Mesenchymal stem cell (in vitro differentiated cells and primary cell): ENCODE results near the gene S100A16.

ENCODE experiments used
- DNase-seq: peaks from one replicate; pipeline ENCODE4 v3.0.0-alpha.2; 2013
- H2AFZ ChIP-seq: one replicate; pipeline ENCODE4 v1.6.1; 2013; ENCODE audit warnings: low read depth, mild to moderate bottlenecking, control low read depth, inconsistent platforms, low read length, moderate library complexity
- H2AK5ac ChIP-seq: 2 replicates; pipeline ENCODE4 v1.6.1; 2013; ENCODE audit warnings: low read length, moderate library complexity, mild to moderate bottlenecking, inconsistent platforms; ENCODE audit not compliant: severe bottlenecking
- H2BK120ac ChIP-seq: one replicate; pipeline ENCODE4 v1.6.1; 2013; ENCODE audit warnings: low read depth, mild to moderate bottlenecking, inconsistent platforms, low read length, moderate library complexity
- H2BK12ac ChIP-seq, 2 experiments: one replicate each; pipeline ENCODE4 v1.6.1; 2013; ENCODE audit warnings: inconsistent platforms in 2 of 2, low read length in 2 of 2, mild to moderate bottlenecking in 2 of 2, moderate library complexity in 2 of 2, control low read depth in 1 of 2
- H2BK15ac ChIP-seq: one replicate; pipeline ENCODE4 v1.6.1; 2013; ENCODE audit warnings: mild to moderate bottlenecking, low read depth, inconsistent platforms; ENCODE audit not compliant: poor library complexity, severe bottlenecking
- H2BK5ac ChIP-seq: 2 replicates; pipeline ENCODE4 v1.6.1; 2013; ENCODE audit warnings: low read depth, mild to moderate bottlenecking, low read length, control low read depth, inconsistent platforms; ENCODE audit not compliant: poor library complexity, severe bottlenecking
- H3K14ac ChIP-seq, 2 experiments: one replicate each; pipeline ENCODE4 v1.6.1; 2013; ENCODE audit warnings: inconsistent platforms in 2 of 2, low read length in 2 of 2, control low read depth in 1 of 2, mild to moderate bottlenecking in 1 of 2, moderate library complexity in 1 of 2
- H3K18ac ChIP-seq, 2 experiments: one replicate each; pipeline ENCODE4 v1.6.1; 2013; ENCODE audit warnings: inconsistent platforms in 2 of 2, low read length in 2 of 2, control low read depth in 1 of 2, low read depth in 1 of 2, mild to moderate bottlenecking in 1 of 2
- H3K23ac ChIP-seq, 2 experiments: one replicate each; pipeline ENCODE4 v1.6.1; 2013; ENCODE audit warnings: inconsistent platforms in 2 of 2, low read length in 2 of 2, mild to moderate bottlenecking in 2 of 2, moderate library complexity in 2 of 2, control low read depth in 1 of 2
- H3K27ac ChIP-seq: 2 replicates; pipeline ENCODE4 v1.5.1; 2013; ENCODE audit warnings: mild to moderate bottlenecking, moderate library complexity, low read length, control low read depth, inconsistent platforms; ENCODE audit not compliant: poor library complexity, severe bottlenecking
- H3K27me3 ChIP-seq, 2 experiments: 2 replicates each; pipeline versions ENCODE4 v1.6.1 to v1.7.0; 2013; ENCODE audit warnings: low read length in 2 of 2, mild to moderate bottlenecking in 2 of 2, moderate library complexity in 2 of 2, control low read depth in 1 of 2, inconsistent platforms in 1 of 2; ENCODE audit not compliant: control insufficient read depth in 1 of 2, insufficient read depth in 1 of 2
- H3K36me3 ChIP-seq, 2 experiments: 2 replicates each; pipeline versions ENCODE4 v1.6.1 to v1.7.0; 2013; ENCODE audit warnings: low read length in 2 of 2, control low read depth in 1 of 2, inconsistent platforms in 1 of 2, low read depth in 1 of 2, mild to moderate bottlenecking in 1 of 2; ENCODE audit not compliant: insufficient read depth in 2 of 2, control insufficient read depth in 1 of 2
- H3K4ac ChIP-seq, 2 experiments: one replicate each; pipeline ENCODE4 v1.6.1; 2013; ENCODE audit warnings: inconsistent platforms in 2 of 2, low read length in 2 of 2, mild to moderate bottlenecking in 2 of 2, moderate library complexity in 2 of 2, control low read depth in 1 of 2, low read depth in 1 of 2
- H3K4me1 ChIP-seq: 2 replicates; pipeline ENCODE4 v1.6.1; 2013; ENCODE audit warnings: low read depth, low read length, control low read depth; ENCODE audit not compliant: control insufficient read depth, insufficient read depth
- H3K4me2 ChIP-seq: 2 replicates; pipeline ENCODE4 v1.6.1; 2013; ENCODE audit warnings: low read length, mild to moderate bottlenecking, inconsistent platforms; ENCODE audit not compliant: poor library complexity, severe bottlenecking
- H3K4me3 ChIP-seq, 2 experiments: 2 replicates each; pipeline versions ENCODE4 v1.5.1 to v1.7.0; 2013; ENCODE audit warnings: low read length in 2 of 2, mild to moderate bottlenecking in 2 of 2, control low read depth in 1 of 2, low read depth in 1 of 2; ENCODE audit not compliant: insufficient read depth in 1 of 2
- H3K79me1 ChIP-seq: replicated peaks from 2 replicates; pipeline ENCODE4 v1.6.1; 2013; ENCODE audit warnings: mild to moderate bottlenecking, control low read depth, low read length, inconsistent platforms; ENCODE audit not compliant: poor library complexity, severe bottlenecking
- H3K9ac ChIP-seq: 2 replicates; pipeline ENCODE4 v1.7.0; 2013; ENCODE audit warnings: mild to moderate bottlenecking, low read length, moderate library complexity
- H3K9me3 ChIP-seq: 2 replicates; pipeline ENCODE4 v1.7.0; 2013; ENCODE audit warnings: mild to moderate bottlenecking, low read length; ENCODE audit not compliant: control insufficient read depth
- H4K8ac ChIP-seq: one replicate; pipeline ENCODE4 v1.6.1; 2013; ENCODE audit warnings: inconsistent platforms, mild to moderate bottlenecking, low read length, moderate library complexity
- H4K91ac ChIP-seq: one replicate; pipeline ENCODE4 v1.6.1; 2013; ENCODE audit warnings: mild to moderate bottlenecking, low read length, inconsistent platforms
- WGBS: methylation state at CpG from one replicate; pipeline ENCODE4 v1.1.7; 2013; ENCODE audit warnings: mixed read lengths; 5-methylcytosine and 5-hydroxymethylcytosine counted together

S100A16 gene

GRCh38 chr1:153569465-153569864 is 43.5 kb downstream of the S100A16 start:
- Histone ChIP-seq H3K27ac (no peak overlapping the region), H3K23ac (no peak overlapping the region), H3K18ac (no peak overlapping the region), H3K9ac (no peak overlapping the region), H3K4me3 (no peak overlapping the region), H2AFZ (no peak overlapping the region), H3K14ac (no peak overlapping the region), H4K91ac (no peak overlapping the region), H2BK120ac (no peak overlapping the region), H2BK12ac (peak overlapping the region in 1 of 2 experiments; percentile 23), H3K4me2 (no peak overlapping the region), H3K27me3 (no peaks in the 10 kb centered on the region), H2BK5ac (no peak overlapping the region), H3K4ac (no peak overlapping the region), H3K79me1 (peaks cover under 1% of the 10 kb centered on the region), H2AK5ac (peak overlapping the region; percentile 11), H2BK15ac (no peak overlapping the region), H3K9me3 (no peaks in the 10 kb centered on the region), H3K4me1 (peaks cover 33% of the 10 kb centered on the region), H3K36me3 (no peaks in the 10 kb centered on the region), H4K8ac (no peak overlapping the region)
- 98% methylated on average over 8 of the region's 8 CpGs for WGBS
- DNase-seq, result no peak

- Histone ChIP-seq H3K4ac (peak overlapping the region; percentile 86 to 95), H2BK12ac (peak overlapping the region; percentile 97), H2BK5ac (peak overlapping the region; percentile 93), H3K27ac (peak overlapping the region; percentile 98), H4K8ac (peak overlapping the region; percentile 92), H3K9ac (peak overlapping the region; percentile 89), H3K27me3 (no peaks in the 10 kb centered on the region), H2AFZ (peak overlapping the region; percentile 30), H3K9me3 (no peaks in the 10 kb centered on the region), H2BK120ac (peak overlapping the region; percentile 36), H3K23ac (no peak overlapping the region), H3K79me1 (peaks cover 9% of the 10 kb centered on the region), H3K36me3 (no peaks in the 10 kb centered on the region), H3K4me3 (peak overlapping the region in 1 of 2 experiments; percentile 71), H2AK5ac (peak overlapping the region; percentile 95), H4K91ac (peak overlapping the region; percentile 94), H3K4me2 (peak overlapping the region; percentile 2), H2BK15ac (peak overlapping the region; percentile 85), H3K18ac (peak overlapping the region; percentile 79 to 96), H3K14ac (no peak overlapping the region), H3K4me1 (peaks cover 43% of the 10 kb centered on the region)
- WGBS, result 21% methylated on average over 24 of the region's 25 CpGs
- DNase-seq, result peak; percentile 89
These were observed 44.4 kb downstream of the S100A16 start for GRCh38 chr1:153568367-153569099.

- Histone ChIP-seq H3K23ac (no peak overlapping the region), H2BK15ac (peak overlapping the region; percentile 85), H3K9me3 (no peaks in the 10 kb centered on the region), H2BK120ac (peak overlapping the region; percentile 36), H3K36me3 (no peaks in the 10 kb centered on the region), H3K4me2 (peak overlapping the region; percentile 2), H3K4ac (peak overlapping the region; percentile 86 to 95), H2AFZ (peak overlapping the region; percentile 30), H3K14ac (peak overlapping the region in 1 of 2 experiments; percentile 88), H3K9ac (peak overlapping the region; percentile 89), H3K27me3 (no peaks in the 10 kb centered on the region), H2BK5ac (peak overlapping the region; percentile 93), H4K91ac (peak overlapping the region; percentile 94), H3K4me3 (peak overlapping the region in 1 of 2 experiments; percentile 71), H3K79me1 (peaks cover 11% of the 10 kb centered on the region), H3K27ac (peak overlapping the region; percentile 98), H3K4me1 (peaks cover 45% of the 10 kb centered on the region), H3K18ac (peak overlapping the region; percentile 79 to 96), H2AK5ac (peak overlapping the region; percentile 95), H2BK12ac (peak overlapping the region; percentile 97), H4K8ac (peak overlapping the region; percentile 92)
- DNase-seq, result peak; percentile 62
- WGBS, result 57% methylated on average over 22 of the region's 22 CpGs
These were observed 45.1 kb downstream of the S100A16 start for GRCh38 chr1:153567621-153568366.
